H9 (cell line): ENCODE results near the gene CCDC3. TPM values are rescaled to one million over a fixed set of nuclear protein-coding genes. Genes with fewer than 3 reads are reported as not detected.

Experiments
- DNase-seq: peaks from one replicate; pipeline ENCODE4 v3.0.0-alpha.2; 2017
- H2AFZ ChIP-seq: one replicate; pipeline ENCODE4 v1.6.1; 2013; ENCODE audit warnings: mild to moderate bottlenecking, low read length, control low read depth, moderate library complexity
- H2AK5ac ChIP-seq: 2 replicates; pipeline ENCODE4 v1.6.1; 2013; ENCODE audit warnings: low read length, control low read depth, mixed read lengths; ENCODE audit not compliant: insufficient read length
- H2BK120ac ChIP-seq: one replicate; pipeline ENCODE4 v1.6.1; 2013; ENCODE audit warnings: low read depth, mild to moderate bottlenecking, low read length, control low read depth, inconsistent platforms; ENCODE audit not compliant: poor library complexity, severe bottlenecking
- H2BK12ac ChIP-seq: 2 replicates; pipeline ENCODE4 v1.6.1; 2013; ENCODE audit warnings: low read length, control low read depth, mixed read lengths, low read depth; ENCODE audit not compliant: insufficient read length
- H2BK15ac ChIP-seq: 2 replicates; pipeline ENCODE4 v1.6.1; 2013; ENCODE audit warnings: low read depth, low read length, control low read depth
- H2BK20ac ChIP-seq: one replicate; pipeline ENCODE4 v1.6.1; 2013; ENCODE audit warnings: low read depth, mild to moderate bottlenecking, low read length, control low read depth, inconsistent platforms; ENCODE audit not compliant: poor library complexity, severe bottlenecking
- H2BK5ac ChIP-seq: 2 replicates; pipeline ENCODE4 v1.6.1; 2013; ENCODE audit warnings: low read length, control low read depth, mixed read lengths; ENCODE audit not compliant: insufficient read length
- H3K14ac ChIP-seq: 2 replicates; pipeline ENCODE4 v1.6.1; 2013; ENCODE audit warnings: low read length, control low read depth; ENCODE audit not compliant: insufficient read depth
- H3K18ac ChIP-seq: 2 replicates; pipeline ENCODE4 v1.6.1; 2013; ENCODE audit warnings: low read depth, mild to moderate bottlenecking, mixed read lengths, low read length, control low read depth; ENCODE audit not compliant: insufficient read length
- H3K23ac ChIP-seq: 2 replicates; pipeline ENCODE4 v1.6.1; 2013; ENCODE audit warnings: low read length, control low read depth, mixed read lengths, low read depth; ENCODE audit not compliant: insufficient read length
- H3K23me2 ChIP-seq: 2 replicates; pipeline ENCODE4 v1.6.1; 2013; ENCODE audit warnings: low read depth, mild to moderate bottlenecking, mixed read lengths, low read length, control low read depth; ENCODE audit not compliant: insufficient read length, poor library complexity, severe bottlenecking
- H3K27ac ChIP-seq: 2 replicates; pipeline ENCODE4 v1.5.1; 2013; ENCODE audit warnings: low read length, control low read depth, mixed read lengths, low read depth; ENCODE audit not compliant: insufficient read length
- H3K27me3 ChIP-seq: 2 replicates; pipeline ENCODE4 v1.6.1; 2013; ENCODE audit warnings: low read length, control low read depth, inconsistent platforms; ENCODE audit not compliant: insufficient read depth
- H3K4ac ChIP-seq: 2 replicates; pipeline ENCODE4 v1.6.1; 2013; ENCODE audit warnings: low read depth, mild to moderate bottlenecking, control low read depth, inconsistent platforms, low read length, moderate library complexity
- H3K4me1 ChIP-seq: 2 replicates; pipeline ENCODE4 v1.6.1; 2013; ENCODE audit warnings: low read length, control low read depth, inconsistent platforms; ENCODE audit not compliant: insufficient read depth
- H3K4me2 ChIP-seq: 2 replicates; pipeline ENCODE4 v1.6.1; 2013; ENCODE audit warnings: low read length, control low read depth, mixed read lengths; ENCODE audit not compliant: insufficient read length, insufficient read depth
- H3K56ac ChIP-seq: 2 replicates; pipeline ENCODE4 v1.6.1; 2013; ENCODE audit warnings: low read depth, mild to moderate bottlenecking, mixed read lengths, low read length, control low read depth; ENCODE audit not compliant: insufficient read length
- H3K79me1 ChIP-seq: 2 replicates; pipeline ENCODE4 v1.6.1; 2013; ENCODE audit warnings: low read depth, mild to moderate bottlenecking, moderate library complexity, low read length, control low read depth, inconsistent platforms; ENCODE audit not compliant: insufficient read depth, poor library complexity, severe bottlenecking
- H3K79me2 ChIP-seq: 2 replicates; pipeline ENCODE4 v1.6.1; 2013; ENCODE audit warnings: low read length, control low read depth, inconsistent platforms; ENCODE audit not compliant: insufficient read depth
- H3K9ac ChIP-seq: 2 replicates; pipeline ENCODE4 v1.6.1; 2013; ENCODE audit warnings: low read length, control low read depth, mixed read lengths; ENCODE audit not compliant: insufficient read length; ENCODE audit errors: extremely low read depth
- H3K9me3 ChIP-seq: one replicate; pipeline ENCODE4 v1.6.1; 2013; ENCODE audit warnings: low read depth, low read length, inconsistent platforms; ENCODE audit not compliant: control insufficient read depth
- H3T11ph ChIP-seq: one replicate; pipeline ENCODE4 v1.6.1; 2013; ENCODE audit warnings: mild to moderate bottlenecking, low read length, control low read depth, inconsistent platforms
- H4K20me1 ChIP-seq: one replicate; pipeline ENCODE4 v1.6.1; 2013; ENCODE audit not compliant: control insufficient read depth, insufficient read length, insufficient read depth
- H4K5ac ChIP-seq: 2 replicates; pipeline ENCODE4 v1.6.1; 2013; ENCODE audit warnings: low read depth, mild to moderate bottlenecking, mixed read lengths, low read length, control low read depth; ENCODE audit not compliant: insufficient read length
- H4K8ac ChIP-seq: replicated peaks from 2 replicates; pipeline ENCODE4 v1.6.1; 2013; ENCODE audit warnings: low read length, control low read depth, mixed read lengths, low read depth; ENCODE audit not compliant: insufficient read length
- H4K91ac ChIP-seq: 2 replicates; pipeline ENCODE4 v1.6.1; 2013; ENCODE audit warnings: low read depth, mild to moderate bottlenecking, moderate library complexity, mixed read lengths, low read length, control low read depth; ENCODE audit not compliant: insufficient read length
- H3K27ac Mint-ChIP-seq, 3 experiments: 2 replicates in 2 of 3; 3 replicates in 1 of 3; pipeline ENCODE4 v1.8.0; 2020 to 2021; ENCODE audit warnings: mixed read lengths in 3 of 3, mild to moderate bottlenecking in 1 of 3, moderate library complexity in 1 of 3
- H3K27me3 Mint-ChIP-seq: 2 replicates; pipeline ENCODE4 v1.8.0; 2021; ENCODE audit warnings: low read depth, mild to moderate bottlenecking, moderate library complexity, mixed read lengths
- H3K36me3 Mint-ChIP-seq, 3 experiments: 2 replicates in 2 of 3; 3 replicates in 1 of 3; pipeline ENCODE4 v1.8.0; 2020 to 2021; ENCODE audit warnings: low read depth in 3 of 3, mixed read lengths in 3 of 3; ENCODE audit not compliant: insufficient read depth in 1 of 3
- H3K4me1 Mint-ChIP-seq, 2 experiments: 2 replicates each; pipeline ENCODE4 v1.8.0; 2020; ENCODE audit warnings: mixed read lengths in 2 of 2
- H3K4me3 Mint-ChIP-seq, 2 experiments: 2 replicates in 1 of 2; 3 replicates in 1 of 2; pipeline ENCODE4 v1.8.0; 2020 to 2021; ENCODE audit warnings: mild to moderate bottlenecking in 2 of 2, mixed read lengths in 2 of 2, moderate library complexity in 1 of 2
- H3K9me3 Mint-ChIP-seq, 2 experiments: 2 replicates in 1 of 2; 3 replicates in 1 of 2; pipeline ENCODE4 v1.8.0; 2020; ENCODE audit warnings: mild to moderate bottlenecking in 2 of 2, mixed read lengths in 2 of 2, moderate library complexity in 1 of 2
- CTCF ChIP-seq: fragments of 200-600 bp; sonication (generic); conservative IDR thresholded peaks from 3 replicates; pipeline ENCODE4 v1.8.0; 2021; ENCODE audit warnings: antibody characterized with exemption, mild to moderate bottlenecking
- WGBS: extraction: QIAGEN DNeasy Blood & Tissue Kit; methylation state at CpG from one replicate; pipeline ENCODE4 v1.1.7; 2013; ENCODE audit warnings: missing lambda C conversion rate, low lambda C conversion rate, mixed read lengths; ENCODE audit not compliant: insufficient read length; ENCODE audit errors: extremely low coverage; 5-methylcytosine and 5-hydroxymethylcytosine counted together
- total RNA-seq: library from RNA; stranded (reverse); gene quantifications from 2 replicates; pipeline ENCODE4 v1.2.1, GENCODE V29; 2021

Gene CCDC3
- total RNA-seq, 1 experiment from 2014 or later: 2.3 TPM

GRCh38 chr10:12980102-12980661 lies 21.3 kb downstream of the CCDC3 start:
- Histone ChIP-seq H3K27ac (no peak overlapping the region), H4K8ac (no peak overlapping the region), H2BK20ac (no peak overlapping the region), H3K9me3 (no peaks in the 10 kb centered on the region), H3T11ph (no peak overlapping the region), H3K4ac (no peak overlapping the region), H4K20me1 (no peaks in the 10 kb centered on the region), H4K5ac (no peak overlapping the region), H2BK5ac (no peak overlapping the region), H3K4me2 (no peak overlapping the region), H3K27me3 (no peaks in the 10 kb centered on the region), H2BK15ac (no peak overlapping the region), H2BK120ac (no peak overlapping the region), H3K4me1 (no peaks in the 10 kb centered on the region), H3K79me1 (no peaks in the 10 kb centered on the region), H2AFZ (no peak overlapping the region), H3K23ac (no peak overlapping the region), H2BK12ac (no peak overlapping the region), H2AK5ac (no peak overlapping the region), H3K9ac (no peak overlapping the region), H3K79me2 (no peaks in the 10 kb centered on the region), H3K23me2 (no peaks in the 10 kb centered on the region), H4K91ac (no peak overlapping the region), H3K56ac (no peak overlapping the region), H3K14ac (no peak overlapping the region), H3K18ac (no peak overlapping the region)
- no peaks in the 10 kb centered on the region; the same call in none of the 2 replicates for H3K27me3 Mint-ChIP-seq
- WGBS: no CpG with 5 or more reads among the region's 7 CpGs
- no peak overlapping the region; a peak in 1 of 5 replicates for H3K4me3 Mint-ChIP-seq
- H3K36me3 Mint-ChIP-seq: no peaks in the 10 kb centered on the region
- no peak for TF ChIP-seq CTCF
- H3K9me3 Mint-ChIP-seq: peaks cover 0 to 3% of the 10 kb centered on the region in 2 experiments; a peak in 1 of 5 replicates
- no peak for DNase-seq
- H3K27ac Mint-ChIP-seq: no peak overlapping the region; a peak in 1 of 7 replicates
- H3K4me1 Mint-ChIP-seq: peaks cover 3 to 10% of the 10 kb centered on the region in 2 experiments
